Measurements from ENCODE around the gene SRY. TPM values are rescaled to one million over a fixed set of nuclear protein-coding genes. Genes with fewer than 3 reads are reported as not detected.

Gene SRY
- 0.63 TPM for total RNA-seq

DNA sequence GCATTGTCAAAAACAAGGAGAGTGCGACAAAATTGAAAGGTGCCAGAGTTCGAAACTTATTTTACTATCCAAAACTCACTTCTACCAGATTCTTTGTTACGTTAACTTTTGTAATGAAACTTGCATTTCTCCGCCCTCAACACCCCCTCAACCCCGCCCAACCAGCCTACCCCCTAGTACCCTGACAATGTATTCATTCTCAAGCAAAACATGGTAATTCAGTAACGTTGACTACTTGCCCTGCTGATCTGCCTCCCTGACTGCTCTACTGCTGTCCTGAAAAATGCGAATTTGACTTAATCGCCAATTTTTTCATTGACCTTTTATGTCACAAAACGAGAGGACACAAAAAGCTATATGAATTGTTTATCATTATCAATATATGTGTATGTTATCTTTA is at the start of gene SRY:
SRY (minus strand) TSS at position 83 of the 400 bp plus-strand sequence; CDS start at position 4, 79 bp downstream.

Small RNA genes within 50 kb of the gene (small RNA-seq; reads per million reads assigned to genes)
- gene RNU6-1334P (ENCODE audit: low replicate concordance): not detected
- gene TOMM22P2 (ENCODE audit: low replicate concordance): not detected

Other genes with a start within 250 kb of the SRY start
- 172 TPM for gene RPS4Y1, start 53.9 kb upstream of the SRY start, total RNA-seq
- gene ZFY, start 147.7 kb upstream of the SRY start, total RNA-seq: 31.3 TPM